Adrenal gland (tissue), 12 donors: ENCODE measurements around the gene CUEDC1. TPM values are rescaled to one million over a fixed set of nuclear protein-coding genes. Genes with fewer than 3 reads are reported as not detected.

Source experiments
- polyA plus RNA-seq, 3 donors: library from polyadenylated mRNA; stranded (reverse); fragments of 200-250 nt in 2 of 3; fragments of 350-450 nt in 1 of 3; fragmentation: Illumina TruSeq in 1 of 3; extraction: RNeasy Lipid Tissue Mini Kit (QIAGEN cat#74804) in 1 of 3; gene quantifications; one replicate each; pipeline ENCODE4 v1.2.3, GENCODE V29; 2013 to 2014
- small RNA-seq, 2 donors: library from RNA; depleted of rRNA; stranded (forward); fragments of <200 nt; gene quantifications; one replicate each; pipeline ENCODE3, GENCODE V24; 2016
- total RNA-seq, 9 donors: library from RNA; depleted of rRNA in 4 of 9; stranded (reverse); fragments of >200 nt in 4 of 9; fragments of 120-200 nt in 1 of 9; fragmentation: NEBNext Ultra II Directional in 1 of 9; extraction: Animal tissue kit (Norgen Biotek cat#: 25700) in 1 of 9; gene quantifications; one replicate each; pipeline versions ENCODE4 v1.1.0 to v1.2.4, GENCODE V29; 2013 to 2023
- donor health status: healthy with polysubstance abuse.
- donor health status: Bipolar disorder and iron deficiency.
- donor health status: DM: yes; HTN: yes; CAD: no.
- donor health status: DM: no; HTN: no; CAD: no.
- donor health status: DM: no; HTN: no; CAD: no.
- donor health status: DM: yes; HTN: yes; CAD: no.

Gene CUEDC1
- total and polyA plus RNA-seq, 12 donors = 9.4 to 47.3 (median 39.0) TPM

Small RNA genes lying within 50 kb of the gene (small RNA-seq; reads per million reads assigned to genes)
- gene AC015813.4 = 0 reads per million in 2 donors

Other genes with a start within 250 kb of the CUEDC1 start
- not detected for gene CCDC182, start 210.1 kb downstream of the CUEDC1 start, total RNA-seq
- not detected for gene CCDC182, start 210.1 kb downstream of the CUEDC1 start, polyA plus RNA-seq
- gene MRPS23, start 105.4 kb downstream of the CUEDC1 start, total RNA-seq = 10 to 100 TPM in 8 of 9 donors, 1 to 10 TPM in 1; 8.5 to 90.6 (median 42.0) TPM
- gene MRPS23, start 105.4 kb downstream of the CUEDC1 start, polyA plus RNA-seq = 10 to 100 TPM; 10.3 to 70.4 (median 10.8) TPM
- gene VEZF1, start 32.8 kb upstream of the CUEDC1 start, total RNA-seq = 100 to 1,000 TPM in 1 of 9 donors, 10 to 100 TPM in 8; 40.8 to 105 (median 72.0) TPM
- 10 to 100 TPM; 14.1 to 58.5 (median 23.1) TPM for gene VEZF1, start 32.8 kb upstream of the CUEDC1 start, polyA plus RNA-seq
- gene SRSF1, start 51.8 kb upstream of the CUEDC1 start, total RNA-seq = 100 to 1,000 TPM; 131 to 236 (median 206) TPM
- 100 to 1,000 TPM; 105 to 276 (median 137) TPM for gene SRSF1, start 51.8 kb upstream of the CUEDC1 start, polyA plus RNA-seq
- 100 to 1,000 TPM in 1 of 9 donors, 10 to 100 TPM in 8; 18.5 to 207 (median 46.6) TPM for gene DYNLL2, start 128.0 kb upstream of the CUEDC1 start, total RNA-seq
- 100 to 1,000 TPM in 1 of 3 donors, 10 to 100 TPM in 2; 19.8 to 194 (median 31.0) TPM for gene DYNLL2, start 128.0 kb upstream of the CUEDC1 start, polyA plus RNA-seq
- gene OR4D1, start 193.0 kb upstream of the CUEDC1 start, total RNA-seq = not detected
- under 1 TPM in 1 of 3 donors, not detected in 2; under 0.01 TPM for gene OR4D1, start 193.0 kb upstream of the CUEDC1 start, polyA plus RNA-seq
- gene OR4D2, start 211.6 kb upstream of the CUEDC1 start, total RNA-seq = not detected
- gene OR4D2, start 211.6 kb upstream of the CUEDC1 start, polyA plus RNA-seq = not detected
- gene EPX, start 237.3 kb upstream of the CUEDC1 start, total RNA-seq = not detected
- not detected for gene EPX, start 237.3 kb upstream of the CUEDC1 start, polyA plus RNA-seq